ENCODE results near the gene CCDC106. TPM values are rescaled to one million over a fixed set of nuclear protein-coding genes. Genes with fewer than 3 reads are reported as not detected.

CCDC106 gene
- total and polyA plus RNA-seq, 7 donors = 5.5 to 22.9 (median 16.6) TPM

DNA sequence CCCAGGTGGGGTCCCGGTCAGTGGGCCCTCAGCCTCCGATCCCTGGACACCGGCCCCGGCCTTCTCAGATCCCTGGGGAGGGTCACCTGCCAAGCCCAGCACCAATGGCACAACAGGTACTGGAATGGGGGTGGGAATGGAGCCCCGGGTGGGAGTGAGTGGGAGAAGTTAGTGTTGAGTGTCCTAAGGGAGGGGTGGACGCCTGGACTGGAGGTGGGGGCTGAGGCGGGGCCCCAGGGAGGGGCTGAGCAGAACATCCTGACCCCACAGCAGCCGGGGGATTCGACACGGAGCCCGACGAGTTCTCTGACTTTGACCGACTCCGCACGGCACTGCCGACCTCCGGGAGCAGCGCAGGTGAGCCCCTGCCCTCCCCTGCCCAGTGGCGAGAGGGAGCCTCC is 44.7 kb downstream of the CCDC106 start:
- no peak overlapping the region for H3K4me3 ChIP-seq
- no peaks in the 10 kb centered on the region for H3K9me3 ChIP-seq
- no peaks in the 10 kb centered on the region for H3K27me3 ChIP-seq
- peak; percentile 56 for DNase-seq
- WGBS, 2 donors = 94 to 95% methylated on average over 19 of the region's 19 CpGs
- peaks cover 36 to 99% (median 58%) of the 10 kb centered on the region in 4 donors for H3K36me3 ChIP-seq
- intact Hi-C loops (cut with DNase I) = no loop called here
- no peak for TF ChIP-seq POLR2A (IDR thresholded peaks at IDR 0.05)
- TF ChIP-seq, protein P1, sequence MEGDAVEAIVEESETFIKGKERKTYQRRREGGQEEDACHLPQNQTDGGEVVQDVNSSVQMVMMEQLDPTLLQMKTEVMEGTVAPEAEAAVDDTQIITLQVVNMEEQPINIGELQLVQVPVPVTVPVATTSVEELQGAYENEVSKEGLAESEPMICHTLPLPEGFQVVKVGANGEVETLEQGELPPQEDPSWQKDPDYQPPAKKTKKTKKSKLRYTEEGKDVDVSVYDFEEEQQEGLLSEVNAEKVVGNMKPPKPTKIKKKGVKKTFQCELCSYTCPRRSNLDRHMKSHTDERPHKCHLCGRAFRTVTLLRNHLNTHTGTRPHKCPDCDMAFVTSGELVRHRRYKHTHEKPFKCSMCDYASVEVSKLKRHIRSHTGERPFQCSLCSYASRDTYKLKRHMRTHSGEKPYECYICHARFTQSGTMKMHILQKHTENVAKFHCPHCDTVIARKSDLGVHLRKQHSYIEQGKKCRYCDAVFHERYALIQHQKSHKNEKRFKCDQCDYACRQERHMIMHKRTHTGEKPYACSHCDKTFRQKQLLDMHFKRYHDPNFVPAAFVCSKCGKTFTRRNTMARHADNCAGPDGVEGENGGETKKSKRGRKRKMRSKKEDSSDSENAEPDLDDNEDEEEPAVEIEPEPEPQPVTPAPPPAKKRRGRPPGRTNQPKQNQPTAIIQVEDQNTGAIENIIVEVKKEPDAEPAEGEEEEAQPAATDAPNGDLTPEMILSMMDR (IDR thresholded peaks at IDR 0.05) = no peak
- TF ChIP-seq POLR2AphosphoS5 (IDR thresholded peaks at IDR 0.05) = no peak
- TF ChIP-seq EP300 (IDR thresholded peaks at IDR 0.05) = no peak
- no peak overlapping the region for H3K27ac ChIP-seq
- H3K4me1 ChIP-seq = no peaks in the 10 kb centered on the region

DNA sequence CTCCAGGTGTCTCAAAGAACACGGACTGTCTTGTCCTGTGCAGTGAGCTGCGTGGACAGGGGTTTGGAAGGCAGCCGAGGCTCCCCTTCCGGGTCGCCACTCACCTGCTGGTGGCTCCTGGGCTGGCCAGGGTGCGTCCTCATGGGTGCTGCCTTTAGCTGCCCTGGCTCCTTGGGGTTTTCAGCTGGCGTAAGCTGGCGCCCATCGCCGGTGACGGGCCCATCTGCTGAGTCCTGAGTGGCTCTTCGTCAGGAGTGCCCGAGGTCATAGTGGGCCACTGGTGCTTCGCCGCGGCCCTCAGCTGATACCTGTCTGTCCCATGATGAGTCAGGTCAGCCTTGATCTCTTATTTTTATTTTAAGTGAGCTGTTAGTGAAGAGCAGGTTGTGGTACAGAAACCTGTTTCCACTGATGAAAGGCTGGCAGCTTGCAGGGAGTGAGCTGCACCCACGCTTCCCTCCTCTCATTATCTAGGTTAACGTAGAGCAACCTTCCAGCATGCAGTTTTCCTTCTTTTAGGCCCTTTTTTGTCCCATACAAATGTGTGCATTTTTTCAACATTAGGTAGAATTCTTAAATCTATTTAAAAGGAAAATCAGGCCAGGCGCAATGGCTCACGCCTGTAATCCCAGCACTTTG is 45.4 kb downstream of the CCDC106 start:
- intact Hi-C loops (cut with DNase I) = no loop called here
- H3K27me3 ChIP-seq = no peaks in the 10 kb centered on the region
- no peak overlapping the region for H3K4me3 ChIP-seq
- H3K9me3 ChIP-seq = no peaks in the 10 kb centered on the region
- WGBS, 2 donors = 94 to 97% methylated on average over 20 of the region's 20 CpGs
- H3K27ac ChIP-seq = no peak overlapping the region
- peaks cover 36 to 93% (median 57%) of the 10 kb centered on the region in 4 donors for H3K36me3 ChIP-seq
- TF ChIP-seq EP300 (IDR thresholded peaks at IDR 0.05) = no peak
- TF ChIP-seq POLR2AphosphoS5 (IDR thresholded peaks at IDR 0.05) = no peak
- TF ChIP-seq, protein P1 (IDR thresholded peaks at IDR 0.05) = no peak
- no peak for TF ChIP-seq POLR2A (IDR thresholded peaks at IDR 0.05)
- H3K4me1 ChIP-seq = no peaks in the 10 kb centered on the region
- DNase-seq = peak; percentile 48

GRCh38 chr19:55694241-55694655 is 46.2 kb downstream of the CCDC106 start:
- Histone ChIP-seq H3K4me1 (no peaks in the 10 kb centered on the region), H3K9me3 (no peaks in the 10 kb centered on the region), H3K36me3 (peaks cover 35 to 85% (median 54%) of the 10 kb centered on the region in 4 donors), H3K27ac (no peak overlapping the region), H3K4me3 (no peak overlapping the region), H3K27me3 (no peaks in the 10 kb centered on the region)
- 23 to 72% methylated on average over 15 of the region's 15 CpGs for WGBS, 2 donors
- intact Hi-C loops (cut with DNase I) = no loop called here
- TF ChIP-seq POLR2AphosphoS5 (IDR thresholded peaks at IDR 0.05) = no peak
- TF ChIP-seq, protein P1 (IDR thresholded peaks at IDR 0.05) = no peak
- no peak for TF ChIP-seq EP300 (IDR thresholded peaks at IDR 0.05)
- TF ChIP-seq POLR2A (IDR thresholded peaks at IDR 0.05) = no peak
- DNase-seq = no peak

DNA sequence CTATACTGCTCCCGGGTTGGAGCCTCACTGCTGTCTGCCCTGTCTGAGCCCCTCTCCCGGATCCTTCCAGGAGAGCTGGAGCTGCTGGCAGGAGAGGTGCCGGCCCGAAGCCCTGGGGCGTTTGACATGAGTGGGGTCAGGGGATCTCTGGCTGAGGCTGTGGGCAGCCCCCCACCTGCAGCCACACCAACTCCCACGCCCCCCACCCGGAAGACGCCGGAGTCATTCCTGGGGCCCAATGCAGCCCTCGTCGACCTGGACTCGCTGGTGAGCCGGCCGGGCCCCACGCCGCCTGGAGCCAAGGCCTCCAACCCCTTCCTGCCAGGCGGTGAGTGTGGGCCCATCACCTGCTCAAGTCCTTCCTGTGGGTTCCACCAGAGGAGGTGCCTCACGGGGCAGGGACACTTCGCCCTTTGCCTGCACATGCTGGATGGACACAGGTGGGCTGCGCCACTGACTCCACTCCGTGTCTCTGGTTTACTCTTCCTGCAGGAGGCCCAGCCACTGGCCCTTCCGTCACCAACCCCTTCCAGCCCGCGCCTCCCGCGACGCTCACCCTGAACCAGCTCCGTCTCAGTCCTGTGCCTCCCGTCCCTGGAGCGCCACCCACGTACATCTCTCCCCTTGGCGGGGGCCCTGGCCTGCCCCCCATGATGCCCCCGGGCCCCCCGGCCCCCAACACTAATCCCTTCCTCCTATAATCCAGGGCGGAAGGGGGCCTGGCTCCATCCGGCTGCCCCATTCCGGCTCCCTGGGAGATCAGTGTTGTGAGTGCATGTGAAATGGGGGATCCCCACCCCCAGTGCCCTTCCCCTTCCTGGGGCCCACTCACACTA is 46.9 kb downstream of the CCDC106 start:
- Histone ChIP-seq H3K27ac (no peak overlapping the region), H3K27me3 (no peaks in the 10 kb centered on the region), H3K36me3 (peaks cover 28 to 79% (median 49%) of the 10 kb centered on the region in 4 donors), H3K9me3 (no peaks in the 10 kb centered on the region), H3K4me3 (no peak overlapping the region), H3K4me1 (no peaks in the 10 kb centered on the region)
- DNase-seq = peak; percentile 54
- intact Hi-C loops (cut with DNase I) = no loop called here
- TF ChIP-seq EP300 (IDR thresholded peaks at IDR 0.05) (no peak), POLR2A (IDR thresholded peaks at IDR 0.05) (no peak), POLR2AphosphoS5 (IDR thresholded peaks at IDR 0.05) (no peak)
- TF ChIP-seq, protein P1 (IDR thresholded peaks at IDR 0.05) = no peak
- 88 to 93% methylated on average over 37 of the region's 37 CpGs for WGBS, 2 donors
